HepG2 (cell line): ENCODE data around the gene G6PC3. TPM values are rescaled to one million over a fixed set of nuclear protein-coding genes. Genes with fewer than 3 reads are reported as not detected.

Source experiments
- ELF4 ChIP-seq: sonication (generic); formaldehyde crosslinking; IDR thresholded peaks from 2 replicates; pipeline ENCODE4 v1.5.0; 2020; ENCODE audit warnings: missing genetic modification reagents, mild to moderate bottlenecking, moderate library complexity, borderline replicate concordance
- ETV5 ChIP-seq: IDR thresholded peaks from 2 replicates; pipeline ENCODE4 v1.6.1; 2018; ENCODE audit warnings: missing biosample characterization, missing genetic modification reagents, inconsistent platforms, borderline replicate concordance
- FOXP1 ChIP-seq, 2 experiments: fragments of 450-650 bp in 1 of 2; IDR thresholded peaks; 2 replicates each; pipeline ENCODE4 v1.6.1; 2017 to 2018; ENCODE audit warnings: antibody characterized with exemption in 1 of 2
- GLI4 ChIP-seq: sonication (generic); formaldehyde crosslinking; IDR thresholded peaks from 2 replicates; pipeline ENCODE4 v1.5.1; 2020; ENCODE audit warnings: missing genetic modification reagents, mild to moderate bottlenecking, moderate library complexity, borderline replicate concordance
- JARID2 ChIP-seq: sonication (generic); formaldehyde crosslinking; IDR thresholded peaks from 2 replicates; pipeline ENCODE4 v1.8.1; 2023; ENCODE audit warnings: missing genetic modification reagents, inconsistent platforms; ENCODE audit not compliant: insufficient replicate concordance
- KLF6 ChIP-seq: IDR thresholded peaks from 2 replicates; pipeline ENCODE4 v1.8.0; 2016; ENCODE audit warnings: missing biosample characterization, missing genetic modification reagents
- MED1 ChIP-seq: sonication (generic); formaldehyde crosslinking; IDR thresholded peaks from 2 replicates; pipeline ENCODE4 v1.4.0; 2020; ENCODE audit warnings: missing genetic modification reagents
- NONO ChIP-seq, 2 experiments: fragments of 450-650 bp in 1 of 2; sonication (generic) in 1 of 2; formaldehyde crosslinking in 1 of 2; IDR thresholded peaks in 1 of 2; conservative IDR thresholded peaks in 1 of 2; 2 replicates each; pipeline versions ENCODE4 v1.6.1 to v1.8.0; 2017 to 2022; ENCODE audit warnings: mild to moderate bottlenecking in 1 of 2, missing genetic modification reagents in 1 of 2, moderate library complexity in 1 of 2
- PHF8 ChIP-seq: sonication (generic); formaldehyde crosslinking; IDR thresholded peaks from 2 replicates; pipeline ENCODE4 v1.5.0; 2020; ENCODE audit warnings: missing genetic modification reagents
- PRDM10 ChIP-seq: sonication (generic); formaldehyde crosslinking; IDR thresholded peaks from 2 replicates; pipeline ENCODE4 v1.4.0; 2020; ENCODE audit warnings: low read depth, missing genetic modification reagents
- SOX6 ChIP-seq, 2 experiments: fragments of 450-650 bp in 1 of 2; sonication (generic) in 1 of 2; formaldehyde crosslinking in 1 of 2; IDR thresholded peaks; 2 replicates each; pipeline versions ENCODE4 v1.4.0 to v1.6.1; 2017 to 2020; ENCODE audit warnings: antibody characterized with exemption in 1 of 2, mild to moderate bottlenecking in 1 of 2, missing genetic modification reagents in 1 of 2
- SP4 ChIP-seq: sonication (generic); formaldehyde crosslinking; IDR thresholded peaks from 2 replicates; pipeline ENCODE4 v1.8.1; 2023; ENCODE audit warnings: mild to moderate bottlenecking, missing genetic modification reagents
- TAF1 ChIP-seq: sonication (generic); formaldehyde crosslinking; IDR thresholded peaks from 2 replicates; pipeline ENCODE4 v1.4.0; 2020; ENCODE audit warnings: missing genetic modification reagents
- THAP11 ChIP-seq: IDR thresholded peaks from 2 replicates; pipeline ENCODE4 v1.6.1; 2016; ENCODE audit warnings: missing biosample characterization, missing genetic modification reagents
- TMF1 ChIP-seq: sonication (generic); formaldehyde crosslinking; IDR thresholded peaks from 2 replicates; pipeline ENCODE4 v1.8.1; 2022; ENCODE audit warnings: low read depth, missing genetic modification reagents
- TRIM22 ChIP-seq: fragments of 450-650 bp; IDR thresholded peaks from 2 replicates; pipeline ENCODE4 v1.6.1; 2017
- ZC3H13 ChIP-seq: sonication (generic); formaldehyde crosslinking; IDR thresholded peaks from 2 replicates; pipeline ENCODE4 v1.8.1; 2023; ENCODE audit warnings: mild to moderate bottlenecking, missing genetic modification reagents, moderate library complexity
- ZNF230 ChIP-seq: sonication (generic); formaldehyde crosslinking; IDR thresholded peaks from 2 replicates; pipeline ENCODE4 v1.4.0; 2020; ENCODE audit warnings: mild to moderate bottlenecking, missing genetic modification reagents
- ZNF24 ChIP-seq: fragments of 450-650 bp; IDR thresholded peaks from 2 replicates; pipeline ENCODE4 v1.6.1; 2017; ENCODE audit warnings: antibody characterized with exemption, mild to moderate bottlenecking
- ZSCAN22 ChIP-seq: sonication (generic); formaldehyde crosslinking; IDR thresholded peaks from 2 replicates; pipeline ENCODE4 v1.4.0; 2020; ENCODE audit warnings: mild to moderate bottlenecking, missing genetic modification reagents
- polyA plus RNA-seq, 8 experiments: library from polyadenylated mRNA; depleted of rRNA in 3 of 8; stranded (reverse) in 7 of 8; unstranded in 1 of 8; fragments of >200 nt; fragmentation: Illumina TruSeq in 4 of 8; extraction: Trizol in 4 of 8; gene quantifications; 2 replicates each; pipeline versions ENCODE4 v1.2.1 to v1.2.3, GENCODE V29; 2011 to 2016; ENCODE audit warnings: low read depth in 4 of 8, missing spikeins in 1 of 8, mixed read lengths in 1 of 8; ENCODE audit not compliant: insufficient read depth in 1 of 8
- total RNA-seq, 5 experiments: library from RNA; depleted of rRNA; stranded (reverse); fragments of >200 nt; fragmentation: Illumina TruSeq; extraction: Trizol; gene quantifications; 2 replicates each; pipeline ENCODE4 v1.2.3, GENCODE V29; 2016; ENCODE audit warnings: low read depth in 1 of 5
- TF ChIP-seq, protein P1 (sequence below): sonication (generic); formaldehyde crosslinking; IDR thresholded peaks from 2 replicates; pipeline ENCODE4 v1.4.0; 2020; ENCODE audit warnings: missing genetic modification reagents, low read depth, mild to moderate bottlenecking, borderline replicate concordance
- TF ChIP-seq, protein P2 (sequence below): sonication (generic); formaldehyde crosslinking; conservative IDR thresholded peaks from 2 replicates; pipeline ENCODE4 v1.5.0; 2020; ENCODE audit warnings: missing genetic modification reagents

Gene G6PC3
- total and polyA plus RNA-seq, 2 of the 13 experiments (the other 11 are each of a cell fraction or from before 2014, with no cell fraction given): 38.5 to 75.8 TPM

DNA sequence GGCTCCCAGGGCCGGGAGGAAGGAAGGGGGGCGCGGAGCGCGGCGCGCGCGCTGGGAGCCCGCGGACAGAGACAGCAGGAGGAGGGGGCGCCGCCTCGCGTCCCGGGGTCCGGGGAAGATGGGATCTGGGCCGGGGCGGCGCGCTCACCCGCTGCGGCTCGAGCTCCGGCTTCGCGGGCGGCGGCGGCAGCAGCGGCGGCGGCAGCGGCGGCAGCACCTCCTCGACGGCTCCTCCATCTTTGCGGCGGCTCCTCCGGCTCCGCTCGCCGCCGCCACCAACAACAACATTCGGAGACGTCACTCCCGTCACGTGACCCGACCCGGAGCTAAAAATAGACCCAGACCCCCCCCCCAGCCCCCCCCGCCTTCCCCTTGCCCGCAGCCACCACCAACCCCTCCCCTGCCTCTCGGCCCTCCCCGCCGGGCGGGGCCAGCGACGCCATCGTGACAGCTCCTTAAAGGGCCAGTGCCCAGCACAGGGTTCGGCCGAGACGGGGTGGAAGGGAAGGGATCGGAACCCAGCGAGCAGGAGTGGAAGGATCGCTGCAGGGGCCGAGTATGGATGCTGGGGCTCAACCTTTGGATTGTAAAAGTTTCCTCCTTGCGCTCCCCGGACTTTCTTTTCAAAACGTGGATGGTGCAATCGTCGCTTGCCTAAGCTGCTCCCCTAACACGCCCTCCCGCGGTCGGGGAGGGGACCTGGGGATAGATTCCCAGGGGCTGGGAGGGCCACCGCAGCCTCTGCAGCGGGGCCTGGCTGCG is 53.0 kb downstream of the G6PC3 start, which contains the start of gene HDAC5 (continued):
- no peak; the same call in 1 of the 2 replicates for TF ChIP-seq ETV5 (CRISPR knock-in tag)
- TF ChIP-seq, protein P1, sequence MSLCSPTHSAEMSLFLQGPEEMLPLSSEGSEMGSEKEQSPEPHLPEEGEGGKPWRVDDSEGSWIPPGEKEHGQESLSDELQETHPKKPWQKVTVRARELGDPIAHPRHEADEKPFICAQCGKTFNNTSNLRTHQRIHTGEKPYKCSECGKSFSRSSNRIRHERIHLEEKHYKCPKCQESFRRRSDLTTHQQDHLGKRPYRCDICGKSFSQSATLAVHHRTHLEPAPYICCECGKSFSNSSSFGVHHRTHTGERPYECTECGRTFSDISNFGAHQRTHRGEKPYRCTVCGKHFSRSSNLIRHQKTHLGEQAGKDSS (CRISPR knock-in tag): peak; percentile 88; the same call in 1 of the 2 replicates
- no peak for TF ChIP-seq NONO (IDR thresholded peaks at IDR 0.05)
- peak; percentile 80 for TF ChIP-seq NONO (CRISPR knock-in tag; conservative IDR thresholded peaks at IDR 0.05)
- TF ChIP-seq TAF1 (CRISPR knock-in tag): peak; percentile 50; the same call in 1 of the 2 replicates
- TF ChIP-seq ZC3H13 (CRISPR knock-in tag): peak; percentile 66; the same call in 1 of the 2 replicates
- peak; percentile 72 for TF ChIP-seq SP4 (CRISPR knock-in tag)
- TF ChIP-seq JARID2 (CRISPR knock-in tag): peak; percentile 63
- TF ChIP-seq SOX6 (IDR thresholded peaks at IDR 0.05): no peak
- peak; percentile 84 for TF ChIP-seq SOX6 (CRISPR knock-in tag; IDR thresholded peaks at IDR 0.05)
- TF ChIP-seq ZNF230: peak; percentile 74; the same call in 1 of the 2 replicates
- TF ChIP-seq ZSCAN22 (CRISPR knock-in tag): 0 out of 2 replicates have a peak, but pooled peaks have one; percentile 75
- TF ChIP-seq PHF8 (CRISPR knock-in tag): peak; percentile 77
- peak; percentile 43 for TF ChIP-seq MED1
- TF ChIP-seq TMF1 (CRISPR knock-in tag): no peak
- TF ChIP-seq ELF4 (CRISPR knock-in tag): no peak
- no peak for TF ChIP-seq KLF6 (CRISPR knock-in tag)
- TF ChIP-seq FOXP1 (IDR thresholded peaks at IDR 0.05): no peak
- no peak; the same call in 1 of the 2 replicates for TF ChIP-seq FOXP1 (CRISPR knock-in tag; IDR thresholded peaks at IDR 0.05)
- no peak for TF ChIP-seq TRIM22
- no peak for TF ChIP-seq ZNF24
- TF ChIP-seq, protein P2, sequence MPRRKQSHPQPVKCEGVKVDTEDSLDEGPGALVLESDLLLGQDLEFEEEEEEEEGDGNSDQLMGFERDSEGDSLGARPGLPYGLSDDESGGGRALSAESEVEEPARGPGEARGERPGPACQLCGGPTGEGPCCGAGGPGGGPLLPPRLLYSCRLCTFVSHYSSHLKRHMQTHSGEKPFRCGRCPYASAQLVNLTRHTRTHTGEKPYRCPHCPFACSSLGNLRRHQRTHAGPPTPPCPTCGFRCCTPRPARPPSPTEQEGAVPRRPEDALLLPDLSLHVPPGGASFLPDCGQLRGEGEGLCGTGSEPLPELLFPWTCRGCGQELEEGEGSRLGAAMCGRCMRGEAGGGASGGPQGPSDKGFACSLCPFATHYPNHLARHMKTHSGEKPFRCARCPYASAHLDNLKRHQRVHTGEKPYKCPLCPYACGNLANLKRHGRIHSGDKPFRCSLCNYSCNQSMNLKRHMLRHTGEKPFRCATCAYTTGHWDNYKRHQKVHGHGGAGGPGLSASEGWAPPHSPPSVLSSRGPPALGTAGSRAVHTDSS (CRISPR knock-in tag): no peak
- peak; percentile 46; the same call in 1 of the 2 replicates for TF ChIP-seq PRDM10 (CRISPR knock-in tag)
- TF ChIP-seq THAP11: peak; percentile 72
- no peak for TF ChIP-seq GLI4
